Ishikawa (cell line): Measurements from ENCODE around the gene ZNF512.

Experiments
- CEBPB ChIP-seq: IDR thresholded peaks from 2 replicates; pipeline ENCODE4 v1.6.1; 2012
- CREB1 ChIP-seq: IDR thresholded peaks from 2 replicates; pipeline ENCODE4 v1.6.1; 2012; ENCODE audit warnings: low read depth
- FOXM1 ChIP-seq: IDR thresholded peaks from 2 replicates; pipeline ENCODE4 v1.6.1; 2012; ENCODE audit warnings: low read depth, borderline replicate concordance
- MAX ChIP-seq: IDR thresholded peaks from 2 replicates; pipeline ENCODE4 v1.6.1; 2012
- RAD21 ChIP-seq: IDR thresholded peaks from 2 replicates; pipeline ENCODE4 v1.6.1; 2012; ENCODE audit warnings: low read depth
- REST ChIP-seq: IDR thresholded peaks from 2 replicates; pipeline ENCODE4 v1.6.1; 2012; ENCODE audit warnings: low read depth, mild to moderate bottlenecking
- TAF1 ChIP-seq: IDR thresholded peaks from 2 replicates; pipeline ENCODE4 v1.6.1; 2012; ENCODE audit warnings: low read depth, mild to moderate bottlenecking
- TEAD4 ChIP-seq: IDR thresholded peaks from 2 replicates; pipeline ENCODE4 v1.6.1; 2012
- USF1 ChIP-seq: IDR thresholded peaks from 2 replicates; pipeline ENCODE4 v1.6.1; 2012

GRCh38 chr2:27573452-27573851 is 9.4 kb upstream of the ZNF512 start:
- TF ChIP-seq TEAD4 = no peak
- no peak for TF ChIP-seq USF1
- no peak for TF ChIP-seq TAF1
- TF ChIP-seq REST = no peak
- no peak for TF ChIP-seq CEBPB
- no peak for TF ChIP-seq MAX
- TF ChIP-seq RAD21 = no peak
- no peak for TF ChIP-seq CREB1
- TF ChIP-seq FOXM1 = no peak
